NT2/D1 (cell line): ENCODE measurements around the gene CLASP2.

Experiments used
- SUZ12 ChIP-seq: IDR thresholded peaks from 2 replicates; pipeline ENCODE4 v1.6.1; 2011; ENCODE audit not compliant: insufficient read length, insufficient read depth; ENCODE audit errors: extremely low read depth
- ZNF274 ChIP-seq: IDR thresholded peaks from 2 replicates; pipeline ENCODE4 v1.6.1; 2011; ENCODE audit warnings: mild to moderate bottlenecking, low read depth, low read length

DNA sequence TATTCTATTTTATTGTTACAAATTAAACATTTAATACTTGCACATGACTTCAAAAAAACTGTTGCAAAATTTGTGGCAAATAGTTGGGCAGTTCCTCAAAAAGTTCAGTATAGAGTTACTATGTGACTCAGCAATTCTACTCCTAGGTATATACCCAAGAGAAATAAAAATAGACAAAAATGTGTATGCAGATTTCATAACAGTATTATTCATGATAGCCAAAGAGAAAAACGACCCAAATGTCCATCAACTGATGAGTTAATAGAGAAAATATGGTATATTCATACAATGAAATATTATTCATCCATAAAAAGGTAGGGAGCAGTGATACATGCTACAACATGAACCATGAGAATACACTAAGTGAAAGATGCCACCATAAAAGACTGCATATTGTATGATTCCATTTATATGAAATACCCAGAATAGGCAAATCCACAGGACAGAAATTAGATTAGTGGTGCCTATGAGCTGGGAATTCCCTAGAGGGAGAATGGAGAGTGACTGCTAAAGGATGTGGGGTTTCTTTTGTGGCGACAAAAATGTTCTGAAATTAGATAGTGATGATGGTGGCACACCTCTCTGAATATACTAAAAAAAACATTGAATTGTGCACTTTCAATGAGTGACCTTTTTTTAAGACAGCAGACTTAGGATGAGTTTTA is 31.6 kb upstream of the CLASP2 start:
- TF ChIP-seq SUZ12 = no peak
- no peak for TF ChIP-seq ZNF274
